HCT116 (cell line): Measurements from ENCODE around the gene PLEKHJ1. TPM values are rescaled to one million over a fixed set of nuclear protein-coding genes. Genes with fewer than 3 reads are reported as not detected.

ENCODE experiments used
- ATAC-seq: fragments of 200-7000 bp; cut with Tn5 transposase; 2 replicates; pipeline ENCODE4 v1.9.1; 2020; ENCODE audit warnings: mild to moderate bottlenecking, moderate library complexity
- BruUV-seq: library from RNA; stranded (reverse); fragments of 400-500 nt; replicated peaks from 2 replicates; lab custom pipeline; 2021; lab: Mats Ljungman, UMichigan
- CTCF ChIA-PET: fragments of 300-600 bp; sonication (Branson Sonifier 250); formaldehyde crosslinking; loops from one replicate; lab custom pipeline; 2021; ENCODE audit warnings: antibody characterized with exemption; lab: Charles Lee
- POLR2A ChIA-PET: fragments of 300-600, 350-600 bp; sonication (Branson Sonifier 250); formaldehyde crosslinking; loops from one replicate; lab custom pipeline; 2021; ENCODE audit warnings: antibody characterized with exemption; lab: Charles Lee
- RAD21 ChIA-PET, 2 experiments: fragments of 300-600 bp; sonication (Branson Sonifier 250); formaldehyde crosslinking; loops; one replicate each; lab custom pipeline; 2023; ENCODE audit warnings: low total read pairs in 2 of 2; ENCODE audit not compliant: uncharacterized antibody in 2 of 2, unreplicated experiment in 2 of 2, low non-redundant PET in 1 of 2; lab: Charles Lee
- DNase-seq: peaks from one replicate; pipeline ENCODE4 v3.0.0-alpha.2; 2010; ENCODE audit warnings: low read depth, low spot score
- H2AFZ ChIP-seq: fragments of 200-600 bp; shearing (Covaris generic), sonication (generic); 2 replicates; pipeline ENCODE4 v1.6.1; 2017; ENCODE audit warnings: low read depth, mixed run types, mixed read lengths, antibody characterized with exemption, low read length; ENCODE audit not compliant: poor library complexity, severe bottlenecking
- H3K27ac ChIP-seq: 2 replicates; pipeline ENCODE4 v1.5.1; 2012; ENCODE audit warnings: low read depth, low read length
- H3K27me3 ChIP-seq: fragments of 200-600 bp; sonication (generic); 2 replicates; pipeline ENCODE4 v1.6.1; 2016; ENCODE audit warnings: mixed run types, low read length, mixed read lengths; ENCODE audit not compliant: insufficient read depth
- H3K36me3 ChIP-seq, 2 experiments: fragments of 200-500 bp in 1 of 2; fragments of 200-600 bp in 1 of 2; sonication (Bioruptor generic) in 1 of 2; sonication (generic) in 1 of 2; 2 replicates each; pipeline versions ENCODE4 v1.5.1 to v1.6.1; 2014 to 2016; ENCODE audit warnings: low read length in 2 of 2, inconsistent platforms in 1 of 2, mixed read lengths in 1 of 2, mixed run types in 1 of 2; ENCODE audit not compliant: insufficient read depth in 2 of 2, control insufficient read depth in 1 of 2
- H3K4me1 ChIP-seq, 2 experiments: fragments of 200-600 bp in 1 of 2; sonication (generic) in 1 of 2; 2 replicates each; pipeline versions ENCODE4 v1.5.1 to v1.6.1; 2012 to 2017; ENCODE audit warnings: low read length in 2 of 2, inconsistent platforms in 1 of 2, mild to moderate bottlenecking in 1 of 2, mixed read lengths in 1 of 2, mixed run types in 1 of 2, moderate library complexity in 1 of 2; ENCODE audit not compliant: insufficient read depth in 2 of 2, control insufficient read depth in 1 of 2
- H3K4me2 ChIP-seq: fragments of 200-600 bp; sonication (generic); 2 replicates; pipeline ENCODE4 v1.6.1; 2017; ENCODE audit warnings: mixed run types, low read length, mixed read lengths
- H3K4me3 ChIP-seq, 2 experiments: fragments of 200-600 bp in 1 of 2; sonication (generic) in 1 of 2; replicated peaks in 1 of 2; 2 replicates each; pipeline ENCODE4 v1.5.1; 2011 to 2016; ENCODE audit warnings: low read length in 2 of 2, control low read depth in 1 of 2, low read depth in 1 of 2, mild to moderate bottlenecking in 1 of 2, mixed read lengths in 1 of 2, mixed run types in 1 of 2
- H3K79me2 ChIP-seq: fragments of 200-600 bp; sonication (generic); 2 replicates; pipeline ENCODE4 v1.6.1; 2017; ENCODE audit warnings: mild to moderate bottlenecking, mixed run types, low read length, moderate library complexity, mixed read lengths; ENCODE audit not compliant: insufficient read depth
- H3K9ac ChIP-seq: fragments of 200-600 bp; sonication (generic); 2 replicates; pipeline ENCODE4 v1.6.1; 2016; ENCODE audit warnings: low read length, mixed read lengths
- H3K9me2 ChIP-seq: fragments of 200-600 bp; sonication (generic), shearing (Covaris generic); 2 replicates; pipeline ENCODE4 v1.6.1; 2017; ENCODE audit warnings: mixed run types, mild to moderate bottlenecking, moderate library complexity; ENCODE audit not compliant: insufficient read depth
- H3K9me3 ChIP-seq, 2 experiments: fragments of 200-500 bp in 1 of 2; fragments of 200-600 bp in 1 of 2; sonication (Bioruptor generic) in 1 of 2; sonication (generic) in 1 of 2; 2 replicates each; pipeline ENCODE4 v1.6.1; 2014 to 2017; ENCODE audit warnings: low read length in 2 of 2, mixed read lengths in 2 of 2, inconsistent platforms in 1 of 2, low read depth in 1 of 2, mild to moderate bottlenecking in 1 of 2, mixed run types in 1 of 2, moderate library complexity in 1 of 2; ENCODE audit not compliant: control insufficient read depth in 1 of 2, insufficient read depth in 1 of 2
- H4K20me1 ChIP-seq: fragments of 200-600 bp; sonication (generic), shearing (Covaris generic); 2 replicates; pipeline ENCODE4 v1.6.1; 2017; ENCODE audit warnings: mixed run types, mild to moderate bottlenecking, moderate library complexity; ENCODE audit not compliant: insufficient read depth
- CEBPB ChIP-seq: IDR thresholded peaks from 2 replicates; pipeline ENCODE4 v1.6.1; 2012; ENCODE audit warnings: low read depth
- CTCF ChIP-seq, 3 experiments: fragments of 200-600 bp in 1 of 3; sonication (generic) in 1 of 3; IDR thresholded peaks in 2 of 3; conservative IDR thresholded peaks in 1 of 3; 2 replicates each; pipeline ENCODE4 v1.5.1; 2012 to 2017; ENCODE audit warnings: low read depth in 2 of 3, low read length in 2 of 3, antibody characterized with exemption in 1 of 3, borderline replicate concordance in 1 of 3, control low read depth in 1 of 3, mild to moderate bottlenecking in 1 of 3, mixed read lengths in 1 of 3, mixed run types in 1 of 3, moderate library complexity in 1 of 3; ENCODE audit not compliant: insufficient read depth in 1 of 3
- EGR1 ChIP-seq: IDR thresholded peaks from 2 replicates; pipeline ENCODE4 v1.6.1; 2012; ENCODE audit warnings: low read depth
- ELF1 ChIP-seq: IDR thresholded peaks from 2 replicates; pipeline ENCODE4 v1.6.1; 2012; ENCODE audit warnings: low read depth, borderline replicate concordance
- EZH2 ChIP-seq: fragments of 200-600 bp; sonication (generic); IDR thresholded peaks from 2 replicates; pipeline ENCODE4 v1.6.1; 2017; ENCODE audit warnings: antibody characterized with exemption, mixed run types
- EZH2phosphoT487 ChIP-seq: fragments of 200-600 bp; IDR thresholded peaks from 2 replicates; pipeline ENCODE4 v1.6.1; 2018; ENCODE audit warnings: antibody characterized with exemption, borderline replicate concordance
- JUND ChIP-seq: IDR thresholded peaks from 2 replicates; pipeline ENCODE4 v1.6.1; 2012
- MAX ChIP-seq: IDR thresholded peaks from 2 replicates; pipeline ENCODE4 v1.6.1; 2012
- POLR2AphosphoS5 ChIP-seq: IDR thresholded peaks from 2 replicates; pipeline ENCODE4 v1.6.1; 2011; ENCODE audit warnings: mild to moderate bottlenecking, low read depth, low read length, moderate library complexity
- RAD21 ChIP-seq: IDR thresholded peaks from 2 replicates; pipeline ENCODE4 v1.6.1; 2012; ENCODE audit warnings: low read depth, mild to moderate bottlenecking
- REST ChIP-seq: IDR thresholded peaks from 2 replicates; pipeline ENCODE4 v1.6.1; 2012; ENCODE audit warnings: low read depth
- SP1 ChIP-seq: IDR thresholded peaks from 2 replicates; pipeline ENCODE4 v1.6.1; 2012; ENCODE audit warnings: low read depth
- SRF ChIP-seq: IDR thresholded peaks from 2 replicates; pipeline ENCODE4 v1.6.1; 2012; ENCODE audit warnings: low read depth
- TCF7L2 ChIP-seq: IDR thresholded peaks from 2 replicates; pipeline ENCODE4 v1.7.0; 2011; ENCODE audit warnings: borderline replicate concordance, inconsistent platforms; ENCODE audit not compliant: insufficient read depth, insufficient read length; ENCODE audit errors: extremely low read depth
- YY1 ChIP-seq: IDR thresholded peaks from 2 replicates; pipeline ENCODE4 v1.6.1; 2011; ENCODE audit warnings: low read length, low read depth, moderate library complexity, mild to moderate bottlenecking; ENCODE audit not compliant: insufficient replicate concordance; ENCODE audit errors: extremely low read depth
- ZBTB33 ChIP-seq: IDR thresholded peaks from 2 replicates; pipeline ENCODE4 v1.6.1; 2011; ENCODE audit warnings: mild to moderate bottlenecking, low read length, moderate library complexity; ENCODE audit not compliant: insufficient replicate concordance; ENCODE audit errors: extremely low read depth
- ZFX ChIP-seq: fragments of 450-650 bp; IDR thresholded peaks from 2 replicates; pipeline ENCODE4 v1.6.1; 2017
- ZNF274 ChIP-seq: fragments of 200-500 bp; sonication (Bioruptor generic); IDR thresholded peaks from 2 replicates; pipeline ENCODE4 v1.6.1; 2014; ENCODE audit warnings: mild to moderate bottlenecking, low read depth, low read length, inconsistent platforms
- intact Hi-C: fragments of 100-400 bp; cut with micrococcal nuclease; formaldehyde crosslinking; loops from 2 replicates; pipeline ENCODE4 v1.10.0; 2022
- total RNA-seq: library from RNA; stranded (reverse); gene quantifications from one replicate; pipeline ENCODE4 v1.2.1, GENCODE V29; 2021; ENCODE audit not compliant: unreplicated experiment
- TF ChIP-seq, protein P1 (sequence below): IDR thresholded peaks from 2 replicates; pipeline ENCODE4 v1.6.1; 2012

Gene PLEKHJ1
- total RNA-seq, 1 experiment from 2014 or later: 88.2 TPM

DNA sequence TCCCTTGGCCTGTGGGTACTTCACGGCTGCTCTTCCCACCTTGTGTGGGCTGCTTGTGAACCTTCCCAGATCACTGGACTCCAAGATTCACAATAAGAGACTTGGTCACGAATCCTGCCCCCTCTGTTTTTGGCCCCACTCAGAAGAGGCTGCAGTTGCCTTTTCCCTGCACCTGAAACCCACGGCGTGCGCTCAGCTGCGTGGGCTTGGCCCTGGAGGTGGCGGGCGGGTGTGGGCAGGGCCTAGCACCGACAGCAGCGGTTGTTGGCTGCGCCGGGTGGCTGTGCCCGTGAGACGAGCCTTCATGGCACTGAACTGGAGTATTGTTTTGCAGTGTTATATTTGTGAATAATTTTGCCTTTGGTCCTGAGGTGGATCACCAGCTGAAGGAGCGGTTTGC lies 33.8 kb downstream of the PLEKHJ1 start:
- Histone ChIP-seq H3K79me2 (peaks cover 37% of the 10 kb centered on the region), H3K9ac (no peak overlapping the region), H3K9me2 (no peaks in the 10 kb centered on the region), H3K4me1 (no peaks in the 10 kb centered on the region), H4K20me1 (no peaks in the 10 kb centered on the region), H3K4me2 (no peak overlapping the region), H3K27me3 (no peaks in the 10 kb centered on the region), H3K9me3 (no peaks in the 10 kb centered on the region), H2AFZ (no peak overlapping the region), H3K27ac (no peak overlapping the region), H3K36me3 (peaks cover 7 to 20% of the 10 kb centered on the region in 2 experiments; a peak in 3 of 4 replicates), H3K4me3 (no peak overlapping the region)
- no peak for TF ChIP-seq SP1
- TF ChIP-seq SRF: no peak
- no peak for TF ChIP-seq MAX
- TF ChIP-seq EGR1: no peak
- no peak for TF ChIP-seq CEBPB
- no peak for TF ChIP-seq EZH2
- no peak for TF ChIP-seq ELF1
- TF ChIP-seq ZFX: no peak
- no peak for TF ChIP-seq TCF7L2
- TF ChIP-seq CTCF (IDR thresholded peaks at IDR 0.05 in 2 of 3, conservative IDR thresholded peaks at IDR 0.05 in 1 of 3; ENCODE audit: borderline replicate concordance in 1 of 3, insufficient read depth in 1 of 3, low read depth in 2 of 3, low read length in 2 of 3): no peak
- no peak for TF ChIP-seq EZH2phosphoT487
- TF ChIP-seq ZBTB33: no peak
- TF ChIP-seq ZNF274: no peak
- TF ChIP-seq JUND: no peak
- TF ChIP-seq YY1: no peak
- no peak for TF ChIP-seq REST
- TF ChIP-seq POLR2AphosphoS5: no peak
- TF ChIP-seq, protein P1, sequence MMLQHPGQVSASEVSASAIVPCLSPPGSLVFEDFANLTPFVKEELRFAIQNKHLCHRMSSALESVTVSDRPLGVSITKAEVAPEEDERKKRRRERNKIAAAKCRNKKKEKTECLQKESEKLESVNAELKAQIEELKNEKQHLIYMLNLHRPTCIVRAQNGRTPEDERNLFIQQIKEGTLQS: no peak
- TF ChIP-seq RAD21: no peak
- DNase-seq: no peak
- ATAC-seq: no peak
- RAD21 ChIA-PET: no interaction called here
- intact Hi-C loops: no loop called here
- POLR2A ChIA-PET: no interaction called here
- CTCF ChIA-PET: no interaction called here
- no TSS peak for BruUV-seq
